ENCODE data around the gene ALPK3. TPM values are rescaled to one million over a fixed set of nuclear protein-coding genes. Genes with fewer than 3 reads are reported as not detected.

Gene ALPK3
- total RNA-seq, 1 experiment from 2014 or later = 0.07 TPM

GRCh38 chr15:84899750-84900149 lies 82.6 kb downstream of the ALPK3 start:
- BruUV-seq (replicated peaks) = no TSS peak
- H3K4me3 Mint-ChIP-seq (ENCODE audit: unreplicated experiment) = no peak overlapping the region
- ChIA-PET POLR2A (interaction anchor here (0.6 kb wide), 1 partner anchor 9 kb away, joined by 3 read pairs; no protein-coding TSS in a partner anchor), CTCF (no interaction called here)
- no peak for DNase-seq (ENCODE audit: unreplicated experiment)
- no peak for TF ChIP-seq CTCF (IDR thresholded peaks at IDR 0.05; ENCODE audit: unreplicated experiment)
- H3K27ac Mint-ChIP-seq (ENCODE audit: low read depth, unreplicated experiment) = no peak overlapping the region
- H3K4me1 Mint-ChIP-seq (ENCODE audit: insufficient read depth, unreplicated experiment) = no peaks in the 10 kb centered on the region
- H3K9me3 Mint-ChIP-seq (ENCODE audit: unreplicated experiment) = no peaks in the 10 kb centered on the region
- no peaks in the 10 kb centered on the region for H3K36me3 Mint-ChIP-seq (ENCODE audit: insufficient read depth, unreplicated experiment)
- H3K27me3 Mint-ChIP-seq (ENCODE audit: insufficient read depth, unreplicated experiment) = peaks cover 23% of the 10 kb centered on the region
- intact Hi-C loops (cut with micrococcal nuclease) = no loop called here

GRCh38 chr15:84901540-84901939 lies 84.4 kb downstream of the ALPK3 start:
- TF ChIP-seq CTCF (IDR thresholded peaks at IDR 0.05; ENCODE audit: unreplicated experiment) = no peak
- Mint-ChIP-seq H3K27ac (ENCODE audit: low read depth, unreplicated experiment) (no peak overlapping the region), H3K27me3 (ENCODE audit: insufficient read depth, unreplicated experiment) (peaks cover 23% of the 10 kb centered on the region), H3K4me1 (ENCODE audit: insufficient read depth, unreplicated experiment) (no peaks in the 10 kb centered on the region), H3K36me3 (ENCODE audit: insufficient read depth, unreplicated experiment) (no peaks in the 10 kb centered on the region), H3K4me3 (ENCODE audit: unreplicated experiment) (no peak overlapping the region), H3K9me3 (ENCODE audit: unreplicated experiment) (no peaks in the 10 kb centered on the region)
- no peak for DNase-seq (ENCODE audit: unreplicated experiment)
- intact Hi-C loops (cut with micrococcal nuclease) = no loop called here
- ChIA-PET POLR2A (no interaction called here), CTCF (no interaction called here)
- BruUV-seq (replicated peaks) = no TSS peak

GRCh38 chr15:84903751-84904150 lies 86.6 kb downstream of the ALPK3 start:
- intact Hi-C loops (cut with micrococcal nuclease) = no loop called here
- H3K4me3 Mint-ChIP-seq (ENCODE audit: unreplicated experiment) = no peak overlapping the region
- H3K9me3 Mint-ChIP-seq (ENCODE audit: unreplicated experiment) = no peaks in the 10 kb centered on the region
- no peaks in the 10 kb centered on the region for H3K4me1 Mint-ChIP-seq (ENCODE audit: insufficient read depth, unreplicated experiment)
- no peak for DNase-seq (ENCODE audit: unreplicated experiment)
- no TSS peak for BruUV-seq (replicated peaks)
- POLR2A ChIA-PET = interaction anchor here (0.6 kb wide), 2 partner anchors 24 to 219 kb away, joined by 3 to 4 read pairs; no protein-coding TSS in a partner anchor
- no peak for TF ChIP-seq CTCF (IDR thresholded peaks at IDR 0.05; ENCODE audit: unreplicated experiment)
- peaks cover 15% of the 10 kb centered on the region for H3K27me3 Mint-ChIP-seq (ENCODE audit: insufficient read depth, unreplicated experiment)
- CTCF ChIA-PET = interaction anchor here (0.6 kb wide), 1 partner anchor 10 kb away, joined by 3 read pairs; no protein-coding TSS in a partner anchor
- no peaks in the 10 kb centered on the region for H3K36me3 Mint-ChIP-seq (ENCODE audit: insufficient read depth, unreplicated experiment)
- H3K27ac Mint-ChIP-seq (ENCODE audit: low read depth, unreplicated experiment) = no peak overlapping the region

GRCh38 chr15:84904419-84904818 lies 87.3 kb downstream of the ALPK3 start:
- ChIA-PET CTCF (no interaction called here), POLR2A (interaction anchor here (0.6 kb wide), 1 partner anchor 25 kb away, joined by 3 read pairs; no protein-coding TSS in a partner anchor)
- no peaks in the 10 kb centered on the region for H3K36me3 Mint-ChIP-seq (ENCODE audit: insufficient read depth, unreplicated experiment)
- H3K4me3 Mint-ChIP-seq (ENCODE audit: unreplicated experiment) = no peak overlapping the region
- H3K4me1 Mint-ChIP-seq (ENCODE audit: insufficient read depth, unreplicated experiment) = no peaks in the 10 kb centered on the region
- H3K27ac Mint-ChIP-seq (ENCODE audit: low read depth, unreplicated experiment) = no peak overlapping the region
- BruUV-seq (replicated peaks) = no TSS peak
- no peak for TF ChIP-seq CTCF (IDR thresholded peaks at IDR 0.05; ENCODE audit: unreplicated experiment)
- intact Hi-C loops (cut with micrococcal nuclease) = no loop called here
- no peak for DNase-seq (ENCODE audit: unreplicated experiment)
- peaks cover 8% of the 10 kb centered on the region for H3K27me3 Mint-ChIP-seq (ENCODE audit: insufficient read depth, unreplicated experiment)
- H3K9me3 Mint-ChIP-seq (ENCODE audit: unreplicated experiment) = no peaks in the 10 kb centered on the region
